ENCODE measurements around the gene SCNN1B.
"Not testable (repeated sequence)": the region's sequence is repeated elsewhere in the genome, so short reads cannot be mapped to it uniquely, and the experiment has no call there.

SCNN1B gene

DNA sequence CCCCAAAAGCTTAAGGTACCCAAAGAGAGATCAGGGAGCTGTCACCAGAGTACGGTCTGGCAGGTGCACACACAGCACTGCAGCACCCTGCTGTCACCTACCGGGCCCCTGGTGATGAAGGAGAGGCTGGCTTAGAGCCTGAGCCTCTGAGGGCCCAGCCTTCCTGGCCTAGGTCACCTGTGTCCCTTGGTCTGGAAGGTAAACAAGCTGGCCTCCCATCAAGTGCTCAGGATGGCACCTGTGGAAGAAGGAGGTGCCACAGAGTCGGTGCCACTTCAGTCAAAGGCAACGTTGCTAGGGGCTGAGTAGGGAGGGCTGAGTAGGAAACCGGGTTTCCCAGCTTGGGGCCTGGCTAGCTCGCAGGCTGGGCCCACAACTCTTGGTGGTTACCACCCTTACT, 80.2 kb downstream of the SCNN1B start:
- no peak for DNase-seq

GRCh38 chr16:23383881-23384280, 81.8 kb downstream of the SCNN1B start:
- DNase-seq, result no peak

DNA sequence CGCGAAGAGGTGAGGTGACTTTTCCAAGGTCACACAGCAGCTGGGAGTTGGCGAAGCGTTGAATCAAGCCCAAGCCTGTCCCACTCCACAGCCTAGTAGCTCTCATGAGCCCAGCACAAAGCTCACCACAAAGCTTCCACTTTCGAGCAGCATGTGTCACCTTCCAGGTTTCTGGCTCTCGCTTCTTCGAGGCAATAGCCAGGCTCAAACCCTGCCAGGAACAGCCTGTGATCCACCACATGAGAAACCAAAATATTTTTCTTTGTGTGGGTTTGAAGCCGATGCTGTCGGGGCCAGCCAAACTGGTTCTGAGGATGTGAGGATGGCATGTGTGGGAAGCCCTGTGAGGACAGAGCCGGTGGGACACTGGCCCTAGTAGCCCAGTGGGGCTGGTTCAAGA, 82.8 kb downstream of the SCNN1B start:
- DNase-seq, result no peak

DNA sequence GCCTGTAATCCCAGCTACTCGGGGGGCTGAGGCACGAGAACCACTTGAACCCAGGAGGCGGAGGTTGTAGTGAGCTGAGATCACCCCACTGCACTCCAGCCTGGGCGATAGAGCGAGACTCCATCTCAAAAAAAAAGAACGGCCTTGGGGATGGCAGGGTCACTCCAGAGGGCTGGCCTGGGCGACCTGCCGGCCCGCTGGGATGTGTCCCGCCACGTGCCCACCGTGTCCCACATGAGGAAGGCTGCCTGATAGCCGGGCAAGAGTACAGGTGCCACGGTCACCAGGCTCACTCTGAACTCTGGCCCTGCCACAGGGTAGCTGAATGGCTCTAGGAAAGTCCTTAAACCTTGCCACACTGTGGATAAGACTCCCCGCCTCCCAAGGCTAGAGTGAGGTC, 83.3 kb downstream of the SCNN1B start:
- no peak for DNase-seq

- DNase-seq, result no peak
Measured at GRCh38 chr16:23387666-23388065, 85.6 kb downstream of the SCNN1B start.

DNA sequence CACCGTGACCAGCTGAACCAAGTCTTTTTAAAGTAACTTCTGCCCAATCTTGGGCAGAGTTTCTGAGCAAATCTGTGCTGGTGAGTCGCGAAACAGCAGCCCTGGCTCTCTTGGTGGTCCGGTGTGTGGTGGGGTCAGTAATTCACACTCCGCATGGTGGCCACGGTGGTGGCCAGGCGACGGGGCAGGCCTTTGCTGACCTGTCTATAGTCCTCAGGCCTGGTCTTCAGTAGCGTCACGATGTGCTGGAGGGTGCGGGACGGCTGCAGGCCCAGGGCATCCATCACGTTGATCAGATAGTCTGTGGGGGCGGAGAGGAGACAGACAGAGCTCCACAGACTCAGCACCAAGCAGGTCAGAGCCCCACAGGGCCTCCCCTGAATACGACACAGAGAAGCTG, 86.7 kb downstream of the SCNN1B start:
- no peak for DNase-seq

DNA sequence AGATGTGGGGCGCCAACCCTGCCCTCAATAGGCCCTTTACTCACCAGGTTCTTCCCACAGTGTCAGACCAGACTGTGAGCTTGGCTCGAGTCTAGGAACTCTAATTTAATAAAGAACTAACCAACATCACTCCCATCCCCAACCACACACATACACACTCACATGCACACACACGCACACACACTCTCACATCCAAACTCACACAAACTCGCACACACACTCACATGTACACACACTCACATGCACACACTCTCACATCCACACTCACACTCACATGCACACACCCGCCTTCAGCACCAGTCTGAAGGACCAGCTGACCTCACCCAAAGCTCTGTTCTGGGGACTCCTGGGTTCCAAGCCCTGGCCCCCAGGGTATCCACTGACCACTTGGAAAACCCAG, 87.1 kb downstream of the SCNN1B start:
- DNase-seq, result no peak

GRCh38 chr16:23389936-23390335, 87.8 kb downstream of the SCNN1B start:
- DNase-seq, result not testable (repeated sequence)

GRCh38 chr16:23391381-23392222, 89.5 kb downstream of the SCNN1B start:
- no peak for DNase-seq

DNA sequence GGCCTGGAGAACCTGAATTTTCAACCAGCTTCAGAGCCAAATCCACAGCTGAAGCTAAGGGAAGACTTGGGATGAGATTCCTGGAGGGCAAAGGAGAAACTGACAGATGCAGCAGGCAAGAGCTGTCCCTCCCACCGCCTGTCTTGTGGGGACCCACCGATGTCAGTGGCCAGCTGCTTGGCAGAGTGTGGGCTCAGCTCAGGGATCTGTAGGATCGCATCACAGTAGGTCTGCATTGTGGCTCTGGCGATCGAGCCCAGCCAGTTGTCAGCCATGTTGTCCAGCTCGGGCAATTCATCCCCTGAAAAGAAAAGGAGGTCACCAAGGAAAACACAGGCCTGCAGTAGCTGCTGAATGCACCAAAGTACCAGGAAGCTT, 90.1 kb downstream of the SCNN1B start:
- DNase-seq, result no peak

DNA sequence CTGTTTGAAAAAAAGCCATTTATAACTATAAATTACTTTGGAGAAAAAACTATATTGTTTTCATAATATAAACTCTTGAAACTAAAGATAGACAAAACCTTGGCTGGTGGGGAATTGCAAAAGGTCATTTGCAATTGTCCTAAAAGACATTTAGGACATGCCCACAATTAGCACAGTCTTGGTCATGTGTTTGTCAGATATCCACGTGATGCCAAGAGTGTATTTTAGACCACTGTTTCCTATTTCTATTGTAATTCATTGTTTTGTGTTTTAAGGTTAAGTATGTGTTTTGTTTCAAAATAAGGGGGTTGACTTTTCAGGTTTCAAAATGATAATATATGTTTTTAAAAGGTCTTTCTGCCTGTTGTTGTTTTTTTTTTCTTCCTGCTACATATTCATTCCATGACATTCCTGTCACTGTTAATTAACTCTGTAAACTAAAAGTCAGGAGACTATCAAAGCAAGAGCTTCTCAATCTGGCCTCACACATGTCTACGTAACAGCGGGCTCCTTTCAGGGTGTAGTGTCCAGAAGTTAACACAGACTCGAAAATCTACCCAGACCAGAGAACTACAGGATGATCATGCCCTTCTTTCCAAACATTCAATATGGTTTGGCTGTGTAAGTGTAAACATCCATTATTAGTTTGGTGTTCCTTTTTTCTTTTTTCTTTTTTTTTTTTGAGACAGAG, 92.2 kb downstream of the SCNN1B start:
- no peak for DNase-seq

GRCh38 chr16:23395732-23396131, 93.6 kb downstream of the SCNN1B start:
- DNase-seq, result no peak

DNA sequence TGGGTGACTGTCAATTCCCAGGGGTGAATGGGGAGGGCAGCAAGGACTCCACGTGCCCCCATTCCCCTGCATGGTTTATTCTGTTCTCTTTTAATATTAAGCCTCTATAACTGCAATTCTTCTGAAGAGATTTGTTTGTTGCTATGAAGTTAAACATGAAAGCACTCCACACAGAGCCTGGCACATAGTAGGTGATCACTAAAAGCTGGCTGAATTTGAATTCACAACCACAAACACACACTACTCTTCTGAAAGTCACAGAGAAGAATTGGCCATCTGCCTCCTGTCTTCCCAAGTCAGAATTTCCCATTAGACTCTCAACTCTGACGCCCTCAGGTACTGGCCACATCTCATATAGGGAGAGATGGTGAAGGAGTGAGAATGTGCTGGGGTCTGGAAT, 95.4 kb downstream of the SCNN1B start:
- no peak for DNase-seq

- DNase-seq, result no peak
Measured at GRCh38 chr16:23398987-23399805, 97.1 kb downstream of the SCNN1B start.

DNA sequence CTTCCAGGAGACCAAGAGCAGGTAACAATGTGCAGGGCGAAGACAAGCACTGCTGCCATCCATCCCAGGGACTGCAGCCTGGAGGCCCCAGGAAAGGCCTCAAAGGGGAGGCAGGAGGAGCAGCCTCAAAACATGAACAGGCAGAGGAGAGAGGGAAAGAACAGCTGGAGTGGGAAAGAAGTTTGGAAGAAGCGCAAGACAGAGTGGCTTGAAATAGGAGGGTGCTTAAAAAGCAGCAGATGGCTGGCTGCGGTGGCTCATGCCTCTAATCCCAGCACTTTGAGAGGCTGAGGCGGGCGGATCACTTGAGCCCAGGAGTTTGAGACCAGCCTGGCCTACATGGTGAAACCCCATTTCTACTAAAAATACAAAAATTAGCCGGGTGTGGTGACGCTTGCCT, 98.3 kb downstream of the SCNN1B start:
- DNase-seq, result not testable (repeated sequence)

DNA sequence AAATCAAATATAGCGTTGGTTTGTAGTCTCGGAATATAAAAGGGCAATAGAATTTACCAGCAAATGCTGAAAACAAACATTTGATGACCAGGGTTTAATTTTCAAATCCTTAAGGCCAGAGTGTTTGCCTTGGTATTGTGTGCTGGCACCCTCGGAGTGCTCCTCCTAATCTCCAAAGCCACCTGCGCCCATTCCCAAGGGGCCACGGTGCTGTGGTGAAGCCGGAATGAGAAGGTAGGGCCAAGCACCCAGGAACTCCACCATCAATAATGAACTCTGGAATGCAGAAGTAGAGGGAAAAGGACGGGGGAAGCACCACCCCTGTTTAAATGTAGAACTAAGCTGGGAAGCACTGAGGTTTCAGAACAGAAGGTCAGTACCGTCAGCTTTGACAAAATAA, 99.0 kb downstream of the SCNN1B start:
- DNase-seq, result no peak

- DNase-seq, result no peak
Measured at GRCh38 chr16:23402100-23402499, 100.0 kb downstream of the SCNN1B start.

DNA sequence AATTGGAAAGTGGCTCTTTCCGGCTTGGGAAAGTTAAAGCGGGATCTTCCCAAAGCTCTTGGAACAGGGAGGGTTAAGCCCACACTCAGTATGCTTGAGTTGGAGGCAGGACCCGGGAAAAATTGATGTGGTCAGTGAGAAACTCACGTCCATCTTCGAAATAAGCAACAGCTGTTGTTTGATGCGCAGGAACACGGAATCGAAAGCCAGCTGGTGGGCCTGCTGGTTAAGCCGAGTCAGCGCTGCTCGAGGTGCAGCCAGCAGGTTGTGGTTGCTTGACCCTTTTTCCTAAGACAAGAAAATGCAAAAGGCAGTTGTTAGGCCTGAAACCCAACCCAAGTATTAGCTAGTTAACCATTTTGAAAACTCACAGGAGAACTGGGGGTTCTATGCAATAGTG, 101.4 kb downstream of the SCNN1B start:
- DNase-seq, result no peak

- DNase-seq, result no peak
Measured at GRCh38 chr16:23406024-23406423, 103.9 kb downstream of the SCNN1B start.

GRCh38 chr16:23406546-23407240, 104.6 kb downstream of the SCNN1B start:
- DNase-seq, result no peak

- DNase-seq, result no peak
Measured at GRCh38 chr16:23407436-23408127, 105.5 kb downstream of the SCNN1B start.

GRCh38 chr16:23408242-23408822, 106.2 kb downstream of the SCNN1B start:
- no peak for DNase-seq
